K562 (cell line): ENCODE data around the gene TLE7. TPM values are rescaled to one million over a fixed set of nuclear protein-coding genes. Genes with fewer than 3 reads are reported as not detected.

Experiments
- ADNP ChIP-seq: fragments of 200-800 bp; sonication (Bioruptor generic); IDR thresholded peaks from 2 replicates; pipeline ENCODE4 v1.6.1; 2016; ENCODE audit warnings: missing genetic modification characterization, missing compliant biosample characterization
- BCOR ChIP-seq: fragments of 450-650 bp; IDR thresholded peaks from 2 replicates; pipeline ENCODE4 v1.6.1; 2016
- CREM ChIP-seq: IDR thresholded peaks from 2 replicates; pipeline ENCODE4 v1.6.1; 2014; ENCODE audit warnings: antibody characterized with exemption, low read depth
- FOXK2 ChIP-seq, 2 experiments: fragments of 450-650 bp; IDR thresholded peaks in 1 of 2; conservative IDR thresholded peaks in 1 of 2; 2 replicates each; pipeline ENCODE4 v1.6.1; 2016; ENCODE audit warnings: low read depth in 2 of 2, mild to moderate bottlenecking in 1 of 2
- HCFC1 ChIP-seq: IDR thresholded peaks from 2 replicates; pipeline ENCODE4 v1.6.1; 2012; ENCODE audit warnings: low read depth, low read length, improper control_type of control experiment
- KDM4B ChIP-seq, 2 experiments: fragments of 450-650 bp in 1 of 2; sonication (generic) in 1 of 2; IDR thresholded peaks; 2 replicates each; pipeline ENCODE4 v1.6.1; 2016 to 2017; ENCODE audit warnings: borderline replicate concordance in 2 of 2, antibody characterized with exemption in 1 of 2, low read depth in 1 of 2, mild to moderate bottlenecking in 1 of 2
- RAD21 ChIP-seq, 2 experiments: fragments of 250-450 bp in 1 of 2; fragments of 450-650 bp in 1 of 2; sonication (Bioruptor Pico) in 1 of 2; formaldehyde crosslinking in 1 of 2; IDR thresholded peaks in 1 of 2; conservative IDR thresholded peaks in 1 of 2; 2 replicates each; pipeline versions ENCODE4 v1.4.0 to v1.8.0; 2020 to 2022; ENCODE audit warnings: mild to moderate bottlenecking in 2 of 2, moderate library complexity in 1 of 2
- RCOR1 ChIP-seq, 2 experiments: IDR thresholded peaks; 2 replicates each; pipeline ENCODE4 v1.6.1; 2012; ENCODE audit warnings: low read depth in 2 of 2, low read length in 2 of 2, borderline replicate concordance in 1 of 2, improper control_type of control experiment in 1 of 2
- SIN3A ChIP-seq, 2 experiments: fragments of 150-350 bp in 1 of 2; IDR thresholded peaks; 2 replicates each; pipeline ENCODE4 v1.6.1; 2011 to 2016; ENCODE audit warnings: borderline replicate concordance in 2 of 2, low read depth in 2 of 2, low read length in 2 of 2, mild to moderate bottlenecking in 2 of 2, moderate library complexity in 2 of 2; ENCODE audit not compliant: control insufficient read depth in 1 of 2
- STAG1 ChIP-seq: sonication (generic); formaldehyde crosslinking; IDR thresholded peaks from 2 replicates; pipeline ENCODE4 v1.5.0; 2020; ENCODE audit warnings: missing genetic modification reagents, borderline replicate concordance
- YY1 ChIP-seq, 3 experiments: IDR thresholded peaks; 2 replicates each; pipeline ENCODE4 v1.6.1; 2011; ENCODE audit warnings: low read length in 2 of 3, mild to moderate bottlenecking in 2 of 3, moderate library complexity in 2 of 3, borderline replicate concordance in 1 of 3, control low read depth in 1 of 3, low read depth in 1 of 3; ENCODE audit not compliant: insufficient read depth in 3 of 3, insufficient replicate concordance in 2 of 3, control insufficient read depth in 1 of 3, insufficient read length in 1 of 3; ENCODE audit errors: extremely low read depth in 1 of 3
- ZBTB1 ChIP-seq: sonication (generic); formaldehyde crosslinking; IDR thresholded peaks from 2 replicates; pipeline ENCODE4 v1.8.1; 2023; ENCODE audit warnings: missing genetic modification reagents, low read depth, mild to moderate bottlenecking, borderline replicate concordance
- ZFP36 ChIP-seq: fragments of 150-350 bp; IDR thresholded peaks from 2 replicates; pipeline ENCODE4 v1.6.1; 2018; ENCODE audit warnings: low read length, low read depth; ENCODE audit not compliant: partially characterized antibody
- ZNF695 ChIP-seq: fragments of 450-650 bp; formaldehyde crosslinking; IDR thresholded peaks from 2 replicates; pipeline ENCODE4 v1.4.0; 2020; ENCODE audit warnings: mild to moderate bottlenecking, moderate library complexity
- polyA plus RNA-seq, 8 experiments: library from polyadenylated mRNA; depleted of rRNA in 4 of 8; stranded (reverse) in 5 of 8; unstranded in 3 of 8; fragments of >200 nt; fragmentation: Nextera tagmentation in 2 of 8; fragmentation: Illumina TruSeq in 1 of 8; extraction: Ambion mirVana in 2 of 8; extraction: Trizol in 1 of 8; gene quantifications; 2 replicates each; pipeline versions ENCODE4 v1.2.1 to v1.2.3, GENCODE V29; 2011 to 2014; ENCODE audit warnings: inconsistent platforms in 1 of 8, missing spikeins in 1 of 8
- total RNA-seq, 7 experiments: library from RNA; depleted of rRNA in 6 of 7; stranded (reverse); fragments of >200 nt in 6 of 7; fragmentation: Illumina TruSeq in 2 of 7; extraction: Trizol in 2 of 7; gene quantifications; 2 replicates each; pipeline versions ENCODE4 v1.2.1 to v1.2.3, GENCODE V29; 2011 to 2021; ENCODE audit warnings: low replicate concordance in 1 of 7
- TF ChIP-seq, protein P1 (sequence below): fragments of 450-650 bp; IDR thresholded peaks from 2 replicates; pipeline ENCODE4 v1.6.1; 2016; ENCODE audit warnings: missing biosample characterization, missing genetic modification characterization
- TF ChIP-seq, protein P2 (sequence below), 3 experiments: IDR thresholded peaks in 2 of 3; conservative IDR thresholded peaks in 1 of 3; 2 replicates each; pipeline ENCODE4 v1.5.1; 2011 to 2012; ENCODE audit warnings: low read length in 3 of 3, mild to moderate bottlenecking in 3 of 3, control low read depth in 2 of 3, improper control_type of control experiment in 1 of 3, inconsistent platforms in 1 of 3, low read depth in 1 of 3, mixed read lengths in 1 of 3, moderate library complexity in 1 of 3; ENCODE audit not compliant: insufficient read depth in 2 of 3

The TLE7 gene
- total and polyA plus RNA-seq, 9 of the 15 experiments (the other 6 are each of a cell fraction or from before 2014, with no cell fraction given) = not detected

DNA sequence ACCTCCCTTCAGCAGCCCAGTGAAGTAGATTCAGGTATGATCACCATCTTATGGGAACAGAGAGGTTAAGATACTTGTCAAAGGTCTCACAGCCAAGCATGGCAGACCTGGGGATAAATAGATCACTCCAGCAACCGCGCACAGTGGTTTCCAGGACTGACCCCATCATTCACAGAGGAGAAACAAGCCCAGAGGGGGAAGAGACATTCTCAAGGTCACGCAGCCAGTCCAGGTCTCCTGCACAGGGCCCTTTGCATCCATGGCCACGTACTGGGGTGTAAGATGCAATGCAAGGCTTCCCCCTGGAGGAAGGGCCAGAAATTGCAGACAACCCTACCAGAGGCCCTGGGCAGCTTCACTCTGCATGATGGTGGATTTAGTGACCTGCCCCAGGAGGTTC, 19.9 kb downstream of the TLE7 start (continued):
- peak; percentile 46; the same call in 1 of the 2 replicates for TF ChIP-seq STAG1
- peak; percentile 36; the same call in 1 of the 2 replicates for TF ChIP-seq CREM
- TF ChIP-seq SIN3A (IDR thresholded peaks at IDR 0.05; ENCODE audit: borderline replicate concordance in 2 of 2, control insufficient read depth in 1 of 2, low read depth in 2 of 2, low read length in 2 of 2) = no peak
- peak; percentile 51 for TF ChIP-seq ZFP36
- peak; percentile 85 for TF ChIP-seq BCOR
- no peak for TF ChIP-seq KDM4B (IDR thresholded peaks at IDR 0.05; ENCODE audit: borderline replicate concordance in 2 of 2, low read depth in 1 of 2)
- no peak for TF ChIP-seq HCFC1
- TF ChIP-seq ZNF695 (CRISPR knock-in tag) = no peak
- no peak for TF ChIP-seq ZBTB1 (CRISPR knock-in tag)
- TF ChIP-seq, protein P1, sequence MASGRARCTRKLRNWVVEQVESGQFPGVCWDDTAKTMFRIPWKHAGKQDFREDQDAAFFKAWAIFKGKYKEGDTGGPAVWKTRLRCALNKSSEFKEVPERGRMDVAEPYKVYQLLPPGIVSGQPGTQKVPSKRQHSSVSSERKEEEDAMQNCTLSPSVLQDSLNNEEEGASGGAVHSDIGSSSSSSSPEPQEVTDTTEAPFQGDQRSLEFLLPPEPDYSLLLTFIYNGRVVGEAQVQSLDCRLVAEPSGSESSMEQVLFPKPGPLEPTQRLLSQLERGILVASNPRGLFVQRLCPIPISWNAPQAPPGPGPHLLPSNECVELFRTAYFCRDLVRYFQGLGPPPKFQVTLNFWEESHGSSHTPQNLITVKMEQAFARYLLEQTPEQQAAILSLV (tag) = no peak
- TF ChIP-seq ADNP (tag) = peak; percentile 31; the same call in 1 of the 2 replicates
- 0 out of 4 replicates have a peak, but pooled peaks of 1 of the 2 experiments have one; percentile 49 for TF ChIP-seq RCOR1 (IDR thresholded peaks at IDR 0.05; ENCODE audit: borderline replicate concordance in 1 of 2, low read depth in 2 of 2, low read length in 2 of 2)
- peak in 1 of 2 experiments; percentile 61; a peak in 2 of 4 replicates for TF ChIP-seq RAD21 (CRISPR knock-in tag; conservative IDR thresholded peaks at IDR 0.05 in 1 of 2, IDR thresholded peaks at IDR 0.05 in 1 of 2)
- TF ChIP-seq FOXK2 (conservative IDR thresholded peaks at IDR 0.05 in 1 of 2, IDR thresholded peaks at IDR 0.05 in 1 of 2; ENCODE audit: low read depth in 2 of 2) = no peak
- TF ChIP-seq YY1 (IDR thresholded peaks at IDR 0.05; ENCODE audit: borderline replicate concordance in 1 of 3, control insufficient read depth in 1 of 3, extremely low read depth in 1 of 3, insufficient read depth in 3 of 3, insufficient read length in 1 of 3, insufficient replicate concordance in 2 of 3, low read depth in 1 of 3, low read length in 2 of 3) = peak in 1 of 3 experiments; percentile 53
- TF ChIP-seq, protein P2, sequence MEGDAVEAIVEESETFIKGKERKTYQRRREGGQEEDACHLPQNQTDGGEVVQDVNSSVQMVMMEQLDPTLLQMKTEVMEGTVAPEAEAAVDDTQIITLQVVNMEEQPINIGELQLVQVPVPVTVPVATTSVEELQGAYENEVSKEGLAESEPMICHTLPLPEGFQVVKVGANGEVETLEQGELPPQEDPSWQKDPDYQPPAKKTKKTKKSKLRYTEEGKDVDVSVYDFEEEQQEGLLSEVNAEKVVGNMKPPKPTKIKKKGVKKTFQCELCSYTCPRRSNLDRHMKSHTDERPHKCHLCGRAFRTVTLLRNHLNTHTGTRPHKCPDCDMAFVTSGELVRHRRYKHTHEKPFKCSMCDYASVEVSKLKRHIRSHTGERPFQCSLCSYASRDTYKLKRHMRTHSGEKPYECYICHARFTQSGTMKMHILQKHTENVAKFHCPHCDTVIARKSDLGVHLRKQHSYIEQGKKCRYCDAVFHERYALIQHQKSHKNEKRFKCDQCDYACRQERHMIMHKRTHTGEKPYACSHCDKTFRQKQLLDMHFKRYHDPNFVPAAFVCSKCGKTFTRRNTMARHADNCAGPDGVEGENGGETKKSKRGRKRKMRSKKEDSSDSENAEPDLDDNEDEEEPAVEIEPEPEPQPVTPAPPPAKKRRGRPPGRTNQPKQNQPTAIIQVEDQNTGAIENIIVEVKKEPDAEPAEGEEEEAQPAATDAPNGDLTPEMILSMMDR (IDR thresholded peaks at IDR 0.05 in 2 of 3, conservative IDR thresholded peaks at IDR 0.05 in 1 of 3; ENCODE audit: insufficient read depth in 2 of 3, low read depth in 1 of 3, low read length in 3 of 3) = peak; percentile 71 to 79 (median 72)
